Gastroesophageal sphincter (tissue), 3 donors: ENCODE measurements around the gene APOBEC3A.

Experiments
- EP300 ChIP-seq: sonication (generic); formaldehyde crosslinking; IDR thresholded peaks from one replicate; pipeline ENCODE4 v1.6.1; 2017; ENCODE audit warnings: antibody characterized with exemption, mild to moderate bottlenecking
- POLR2A ChIP-seq, 2 donors: fragments of 450-650 bp; IDR thresholded peaks; one replicate each; pipeline ENCODE4 v1.6.1; 2017; ENCODE audit warnings: antibody characterized with exemption in 2 of 2, mild to moderate bottlenecking in 2 of 2, moderate library complexity in 1 of 2
- POLR2AphosphoS5 ChIP-seq: sonication (generic); formaldehyde crosslinking; IDR thresholded peaks from one replicate; pipeline ENCODE4 v1.6.1; 2017; ENCODE audit warnings: antibody characterized with exemption
- TF ChIP-seq, protein P1 (sequence below), 4 experiments: fragments of 200-600 bp in 2 of 4; fragments of 450-650 bp in 2 of 4; sonication (generic) in 1 of 4; IDR thresholded peaks; one replicate each; pipeline ENCODE4 v1.5.1; 2017 to 2019; ENCODE audit warnings: antibody characterized with exemption in 4 of 4, mild to moderate bottlenecking in 2 of 4, moderate library complexity in 2 of 4

DNA sequence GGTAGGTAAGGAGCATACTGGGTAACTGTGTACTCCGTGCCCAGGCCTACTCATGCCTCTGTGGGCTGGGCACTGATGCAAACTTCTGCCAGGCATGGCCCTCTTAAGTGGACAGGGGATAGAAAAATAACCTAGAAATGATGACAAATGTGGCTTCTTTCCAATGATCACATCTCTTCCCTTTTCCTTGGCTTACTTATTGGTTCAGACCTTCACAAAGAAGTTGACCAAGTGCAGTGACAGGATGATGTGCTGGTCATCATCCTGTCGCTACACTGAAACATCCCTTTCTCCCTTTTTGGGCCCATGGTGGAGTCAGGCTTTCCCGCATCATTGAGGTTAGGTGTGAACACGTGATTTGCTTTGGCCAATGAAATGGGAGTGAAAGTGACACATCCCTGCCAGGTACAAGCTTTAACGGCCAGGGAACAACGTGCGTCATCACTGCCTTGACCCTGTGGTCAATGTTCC, 31.8 kb upstream of the APOBEC3A start:
- TF ChIP-seq, protein P1, sequence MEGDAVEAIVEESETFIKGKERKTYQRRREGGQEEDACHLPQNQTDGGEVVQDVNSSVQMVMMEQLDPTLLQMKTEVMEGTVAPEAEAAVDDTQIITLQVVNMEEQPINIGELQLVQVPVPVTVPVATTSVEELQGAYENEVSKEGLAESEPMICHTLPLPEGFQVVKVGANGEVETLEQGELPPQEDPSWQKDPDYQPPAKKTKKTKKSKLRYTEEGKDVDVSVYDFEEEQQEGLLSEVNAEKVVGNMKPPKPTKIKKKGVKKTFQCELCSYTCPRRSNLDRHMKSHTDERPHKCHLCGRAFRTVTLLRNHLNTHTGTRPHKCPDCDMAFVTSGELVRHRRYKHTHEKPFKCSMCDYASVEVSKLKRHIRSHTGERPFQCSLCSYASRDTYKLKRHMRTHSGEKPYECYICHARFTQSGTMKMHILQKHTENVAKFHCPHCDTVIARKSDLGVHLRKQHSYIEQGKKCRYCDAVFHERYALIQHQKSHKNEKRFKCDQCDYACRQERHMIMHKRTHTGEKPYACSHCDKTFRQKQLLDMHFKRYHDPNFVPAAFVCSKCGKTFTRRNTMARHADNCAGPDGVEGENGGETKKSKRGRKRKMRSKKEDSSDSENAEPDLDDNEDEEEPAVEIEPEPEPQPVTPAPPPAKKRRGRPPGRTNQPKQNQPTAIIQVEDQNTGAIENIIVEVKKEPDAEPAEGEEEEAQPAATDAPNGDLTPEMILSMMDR (IDR thresholded peaks at IDR 0.05) = no peak
- TF ChIP-seq POLR2AphosphoS5 = no peak
- no peak for TF ChIP-seq POLR2A (IDR thresholded peaks at IDR 0.05)
- TF ChIP-seq EP300 = no peak
